H9 (cell line): ENCODE results near the gene TXNRD1. TPM values are rescaled to one million over a fixed set of nuclear protein-coding genes. Genes with fewer than 3 reads are reported as not detected.
"Not testable (repeated sequence)": the region's sequence is repeated elsewhere in the genome, so short reads cannot be mapped to it uniquely, and the experiment has no call there.

Experiments
- DNase-seq: peaks from one replicate; pipeline ENCODE4 v3.0.0-alpha.2; 2017
- H2AFZ ChIP-seq: one replicate; pipeline ENCODE4 v1.6.1; 2013; ENCODE audit warnings: mild to moderate bottlenecking, low read length, control low read depth, moderate library complexity
- H2AK5ac ChIP-seq: 2 replicates; pipeline ENCODE4 v1.6.1; 2013; ENCODE audit warnings: low read length, control low read depth, mixed read lengths; ENCODE audit not compliant: insufficient read length
- H2BK120ac ChIP-seq: one replicate; pipeline ENCODE4 v1.6.1; 2013; ENCODE audit warnings: low read depth, mild to moderate bottlenecking, low read length, control low read depth, inconsistent platforms; ENCODE audit not compliant: poor library complexity, severe bottlenecking
- H2BK12ac ChIP-seq: 2 replicates; pipeline ENCODE4 v1.6.1; 2013; ENCODE audit warnings: low read length, control low read depth, mixed read lengths, low read depth; ENCODE audit not compliant: insufficient read length
- H2BK15ac ChIP-seq: 2 replicates; pipeline ENCODE4 v1.6.1; 2013; ENCODE audit warnings: low read depth, low read length, control low read depth
- H2BK20ac ChIP-seq: one replicate; pipeline ENCODE4 v1.6.1; 2013; ENCODE audit warnings: low read depth, mild to moderate bottlenecking, low read length, control low read depth, inconsistent platforms; ENCODE audit not compliant: poor library complexity, severe bottlenecking
- H2BK5ac ChIP-seq: 2 replicates; pipeline ENCODE4 v1.6.1; 2013; ENCODE audit warnings: low read length, control low read depth, mixed read lengths; ENCODE audit not compliant: insufficient read length
- H3K14ac ChIP-seq: 2 replicates; pipeline ENCODE4 v1.6.1; 2013; ENCODE audit warnings: low read length, control low read depth; ENCODE audit not compliant: insufficient read depth
- H3K18ac ChIP-seq: 2 replicates; pipeline ENCODE4 v1.6.1; 2013; ENCODE audit warnings: low read depth, mild to moderate bottlenecking, mixed read lengths, low read length, control low read depth; ENCODE audit not compliant: insufficient read length
- H3K23ac ChIP-seq: 2 replicates; pipeline ENCODE4 v1.6.1; 2013; ENCODE audit warnings: low read length, control low read depth, mixed read lengths, low read depth; ENCODE audit not compliant: insufficient read length
- H3K23me2 ChIP-seq: 2 replicates; pipeline ENCODE4 v1.6.1; 2013; ENCODE audit warnings: low read depth, mild to moderate bottlenecking, mixed read lengths, low read length, control low read depth; ENCODE audit not compliant: insufficient read length, poor library complexity, severe bottlenecking
- H3K27ac ChIP-seq: 2 replicates; pipeline ENCODE4 v1.5.1; 2013; ENCODE audit warnings: low read length, control low read depth, mixed read lengths, low read depth; ENCODE audit not compliant: insufficient read length
- H3K27me3 ChIP-seq: 2 replicates; pipeline ENCODE4 v1.6.1; 2013; ENCODE audit warnings: low read length, control low read depth, inconsistent platforms; ENCODE audit not compliant: insufficient read depth
- H3K4ac ChIP-seq: 2 replicates; pipeline ENCODE4 v1.6.1; 2013; ENCODE audit warnings: low read depth, mild to moderate bottlenecking, control low read depth, inconsistent platforms, low read length, moderate library complexity
- H3K4me1 ChIP-seq: 2 replicates; pipeline ENCODE4 v1.6.1; 2013; ENCODE audit warnings: low read length, control low read depth, inconsistent platforms; ENCODE audit not compliant: insufficient read depth
- H3K4me2 ChIP-seq: 2 replicates; pipeline ENCODE4 v1.6.1; 2013; ENCODE audit warnings: low read length, control low read depth, mixed read lengths; ENCODE audit not compliant: insufficient read length, insufficient read depth
- H3K56ac ChIP-seq: 2 replicates; pipeline ENCODE4 v1.6.1; 2013; ENCODE audit warnings: low read depth, mild to moderate bottlenecking, mixed read lengths, low read length, control low read depth; ENCODE audit not compliant: insufficient read length
- H3K79me1 ChIP-seq: 2 replicates; pipeline ENCODE4 v1.6.1; 2013; ENCODE audit warnings: low read depth, mild to moderate bottlenecking, moderate library complexity, low read length, control low read depth, inconsistent platforms; ENCODE audit not compliant: insufficient read depth, poor library complexity, severe bottlenecking
- H3K79me2 ChIP-seq: 2 replicates; pipeline ENCODE4 v1.6.1; 2013; ENCODE audit warnings: low read length, control low read depth, inconsistent platforms; ENCODE audit not compliant: insufficient read depth
- H3K9ac ChIP-seq: 2 replicates; pipeline ENCODE4 v1.6.1; 2013; ENCODE audit warnings: low read length, control low read depth, mixed read lengths; ENCODE audit not compliant: insufficient read length; ENCODE audit errors: extremely low read depth
- H3K9me3 ChIP-seq: one replicate; pipeline ENCODE4 v1.6.1; 2013; ENCODE audit warnings: low read depth, low read length, inconsistent platforms; ENCODE audit not compliant: control insufficient read depth
- H3T11ph ChIP-seq: one replicate; pipeline ENCODE4 v1.6.1; 2013; ENCODE audit warnings: mild to moderate bottlenecking, low read length, control low read depth, inconsistent platforms
- H4K20me1 ChIP-seq: one replicate; pipeline ENCODE4 v1.6.1; 2013; ENCODE audit not compliant: control insufficient read depth, insufficient read length, insufficient read depth
- H4K5ac ChIP-seq: 2 replicates; pipeline ENCODE4 v1.6.1; 2013; ENCODE audit warnings: low read depth, mild to moderate bottlenecking, mixed read lengths, low read length, control low read depth; ENCODE audit not compliant: insufficient read length
- H4K8ac ChIP-seq: replicated peaks from 2 replicates; pipeline ENCODE4 v1.6.1; 2013; ENCODE audit warnings: low read length, control low read depth, mixed read lengths, low read depth; ENCODE audit not compliant: insufficient read length
- H4K91ac ChIP-seq: 2 replicates; pipeline ENCODE4 v1.6.1; 2013; ENCODE audit warnings: low read depth, mild to moderate bottlenecking, moderate library complexity, mixed read lengths, low read length, control low read depth; ENCODE audit not compliant: insufficient read length
- H3K27ac Mint-ChIP-seq, 3 experiments: 2 replicates in 2 of 3; 3 replicates in 1 of 3; pipeline ENCODE4 v1.8.0; 2020 to 2021; ENCODE audit warnings: mixed read lengths in 3 of 3, mild to moderate bottlenecking in 1 of 3, moderate library complexity in 1 of 3
- H3K27me3 Mint-ChIP-seq: 2 replicates; pipeline ENCODE4 v1.8.0; 2021; ENCODE audit warnings: low read depth, mild to moderate bottlenecking, moderate library complexity, mixed read lengths
- H3K36me3 Mint-ChIP-seq, 3 experiments: 2 replicates in 2 of 3; 3 replicates in 1 of 3; pipeline ENCODE4 v1.8.0; 2020 to 2021; ENCODE audit warnings: low read depth in 3 of 3, mixed read lengths in 3 of 3; ENCODE audit not compliant: insufficient read depth in 1 of 3
- H3K4me1 Mint-ChIP-seq, 2 experiments: 2 replicates each; pipeline ENCODE4 v1.8.0; 2020; ENCODE audit warnings: mixed read lengths in 2 of 2
- H3K4me3 Mint-ChIP-seq, 2 experiments: 2 replicates in 1 of 2; 3 replicates in 1 of 2; pipeline ENCODE4 v1.8.0; 2020 to 2021; ENCODE audit warnings: mild to moderate bottlenecking in 2 of 2, mixed read lengths in 2 of 2, moderate library complexity in 1 of 2
- H3K9me3 Mint-ChIP-seq, 2 experiments: 2 replicates in 1 of 2; 3 replicates in 1 of 2; pipeline ENCODE4 v1.8.0; 2020; ENCODE audit warnings: mild to moderate bottlenecking in 2 of 2, mixed read lengths in 2 of 2, moderate library complexity in 1 of 2
- CTCF ChIP-seq: fragments of 200-600 bp; sonication (generic); conservative IDR thresholded peaks from 3 replicates; pipeline ENCODE4 v1.8.0; 2021; ENCODE audit warnings: antibody characterized with exemption, mild to moderate bottlenecking
- WGBS: extraction: QIAGEN DNeasy Blood & Tissue Kit; methylation state at CpG from one replicate; pipeline ENCODE4 v1.1.7; 2013; ENCODE audit warnings: missing lambda C conversion rate, low lambda C conversion rate, mixed read lengths; ENCODE audit not compliant: insufficient read length; ENCODE audit errors: extremely low coverage; 5-methylcytosine and 5-hydroxymethylcytosine counted together
- total RNA-seq: library from RNA; stranded (reverse); gene quantifications from 2 replicates; pipeline ENCODE4 v1.2.1, GENCODE V29; 2021

TXNRD1 gene
- total RNA-seq, 1 experiment from 2014 or later: 100 TPM

DNA sequence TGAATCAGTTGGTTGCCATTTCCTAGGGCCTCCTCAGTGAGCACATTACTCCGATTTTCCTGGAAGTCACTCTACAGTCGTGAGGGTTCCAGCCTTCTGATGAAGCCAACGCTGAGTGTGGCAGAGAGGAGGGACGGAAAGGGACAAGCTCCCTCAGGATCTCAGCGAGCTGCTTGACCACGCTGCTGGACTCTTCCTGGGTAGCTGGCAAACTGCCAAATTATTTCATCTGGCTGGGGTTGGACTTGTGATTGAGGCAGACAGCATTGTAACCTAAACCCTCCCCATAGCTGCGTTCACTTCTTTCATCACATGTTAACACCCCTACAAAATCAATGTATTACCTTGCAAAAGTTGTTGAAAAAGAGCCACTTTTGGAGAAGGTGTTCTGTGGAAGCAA is 171.6 kb downstream of the TXNRD1 start:
- Histone ChIP-seq H3T11ph (no peak overlapping the region), H3K9ac (no peak overlapping the region), H2BK20ac (no peak overlapping the region), H3K27ac (no peak overlapping the region), H2AK5ac (no peak overlapping the region), H3K18ac (no peak overlapping the region), H3K27me3 (no peaks in the 10 kb centered on the region), H3K4ac (no peak overlapping the region), H3K14ac (no peak overlapping the region; the same call in 1 of the 2 replicates), H3K79me2 (no peaks in the 10 kb centered on the region), H2BK5ac (no peak overlapping the region), H2BK12ac (no peak overlapping the region), H2BK15ac (no peak overlapping the region), H3K23me2 (no peaks in the 10 kb centered on the region), H4K20me1 (no peaks in the 10 kb centered on the region), H3K4me1 (no peaks in the 10 kb centered on the region), H2AFZ (no peak overlapping the region), H3K79me1 (no peaks in the 10 kb centered on the region), H4K5ac (no peak overlapping the region), H3K23ac (no peak overlapping the region), H4K8ac (no peak overlapping the region), H4K91ac (no peak overlapping the region), H3K56ac (no peak overlapping the region), H3K4me2 (no peak overlapping the region), H3K9me3 (no peaks in the 10 kb centered on the region), H2BK120ac (no peak overlapping the region)
- H3K27me3 Mint-ChIP-seq: peaks cover 2% of the 10 kb centered on the region
- no peak overlapping the region for H3K4me3 Mint-ChIP-seq
- no peak for TF ChIP-seq CTCF
- no peaks in the 10 kb centered on the region for H3K36me3 Mint-ChIP-seq
- no peaks in the 10 kb centered on the region for H3K9me3 Mint-ChIP-seq
- H3K27ac Mint-ChIP-seq: no peak overlapping the region
- WGBS: no CpG with 5 or more reads among the region's 7 CpGs
- H3K4me1 Mint-ChIP-seq: peaks cover 2 to 3% of the 10 kb centered on the region in 2 experiments
- no peak for DNase-seq

- not testable (repeated sequence) for H3K4me1 Mint-ChIP-seq, H3K27ac ChIP-seq, H3K9me3 ChIP-seq, H4K5ac ChIP-seq, H3K4me1 ChIP-seq, H3K79me1 ChIP-seq, H2BK20ac ChIP-seq, H3K4me3 Mint-ChIP-seq, H3K27me3 Mint-ChIP-seq, H3K9ac ChIP-seq, H3K79me2 ChIP-seq, H3K4me2 ChIP-seq, H2BK15ac ChIP-seq, H3K23ac ChIP-seq, H3T11ph ChIP-seq, H3K23me2 ChIP-seq, H2BK12ac ChIP-seq, H3K18ac ChIP-seq, H4K91ac ChIP-seq, H3K27ac Mint-ChIP-seq, H2AK5ac ChIP-seq, DNase-seq, H2BK120ac ChIP-seq, H2BK5ac ChIP-seq, H3K14ac ChIP-seq, H3K27me3 ChIP-seq, H4K20me1 ChIP-seq, H3K4ac ChIP-seq, H3K56ac ChIP-seq, H4K8ac ChIP-seq, H2AFZ ChIP-seq
- Mint-ChIP-seq H3K36me3 (peaks cover 9 to 25% (median 17%) of the 10 kb centered on the region in 3 experiments), H3K9me3 (peaks cover 22 to 25% of the 10 kb centered on the region in 2 experiments)
- WGBS: no CpG with 5 or more reads among the region's 11 CpGs
Measured at GRCh38 chr12:104394086-104394485, 178.5 kb downstream of the TXNRD1 start.
